Endometrium (tissue), 2 donors: Measurements from ENCODE around the gene HOXD3.
A peak's percentile ranks its signal among the peaks of the same experiment; 100 is the strongest.

ENCODE experiments used
- FAIRE-seq: peaks from 2 replicates; lab custom pipeline; 2012; peaks lifted over from hg19 to GRCh38; lab: Jason Lieb, UNC
- donor health status: control.
- donor health status: control.

HOXD3 gene

GRCh38 chr2:176132205-176133171 lies 24.6 kb upstream of the HOXD3 start:
- FAIRE-seq = no peak

- FAIRE-seq = no peak
These were observed 23.7 kb upstream of the HOXD3 start for GRCh38 chr2:176133389-176133788.

- FAIRE-seq = no peak
These were observed 23.1 kb upstream of the HOXD3 start for GRCh38 chr2:176134035-176134434.

GRCh38 chr2:176135035-176135440 lies 22.1 kb upstream of the HOXD3 start:
- no peak for FAIRE-seq

GRCh38 chr2:176136374-176137251 lies 20.5 kb upstream of the HOXD3 start:
- FAIRE-seq = no peak

- no peak for FAIRE-seq
These were observed 19.9 kb upstream of the HOXD3 start for GRCh38 chr2:176137252-176137580.

- FAIRE-seq = no peak
These were observed 19.2 kb upstream of the HOXD3 start for GRCh38 chr2:176137906-176138305.

- FAIRE-seq = no peak
These were observed 18.6 kb upstream of the HOXD3 start for GRCh38 chr2:176138526-176138922.

GRCh38 chr2:176138923-176139660 lies 18.0 kb upstream of the HOXD3 start:
- no peak for FAIRE-seq

GRCh38 chr2:176139661-176140512 lies 17.2 kb upstream of the HOXD3 start:
- FAIRE-seq = no peak

- no peak for FAIRE-seq
These were observed 16.4 kb upstream of the HOXD3 start for GRCh38 chr2:176140513-176141317.

- no peak for FAIRE-seq
These were observed 14.8 kb upstream of the HOXD3 start for GRCh38 chr2:176142281-176142680.

GRCh38 chr2:176145085-176145969 lies 11.8 kb upstream of the HOXD3 start:
- no peak for FAIRE-seq

- FAIRE-seq = peak; percentile 12
These were observed 11.0 kb upstream of the HOXD3 start for GRCh38 chr2:176146101-176146500.

- FAIRE-seq = no peak
These were observed 10.5 kb upstream of the HOXD3 start for GRCh38 chr2:176146645-176147044.

- no peak for FAIRE-seq
These were observed 9.8 kb upstream of the HOXD3 start for GRCh38 chr2:176147210-176147799.

GRCh38 chr2:176147800-176148496 lies 9.2 kb upstream of the HOXD3 start:
- no peak for FAIRE-seq

- FAIRE-seq = no peak
These were observed 8.2 kb upstream of the HOXD3 start for GRCh38 chr2:176148751-176149421.
